Fibroblast of villous mesenchyme (primary cell): ENCODE results near the gene INSIG1. TPM values are rescaled to one million over a fixed set of nuclear protein-coding genes. Genes with fewer than 3 reads are reported as not detected.

Source experiments
- DNase-seq: peaks from one replicate; pipeline ENCODE4 v3.0.0-alpha.2; 2010; ENCODE audit warnings: low read depth
- H3K4me3 ChIP-seq: 2 replicates; pipeline ENCODE4 v1.5.1; 2011; ENCODE audit warnings: low read depth, mild to moderate bottlenecking, low read length
- total RNA-seq: library from RNA; depleted of rRNA; stranded (reverse); fragments of >200 nt; gene quantifications from 2 replicates; pipeline ENCODE4 v1.2.3, GENCODE V29; 2012
- TF ChIP-seq, protein P1 (sequence below): IDR thresholded peaks from 2 replicates; pipeline ENCODE4 v1.5.1; 2012; ENCODE audit warnings: low read depth, mild to moderate bottlenecking, low read length; ENCODE audit not compliant: insufficient read depth

The INSIG1 gene
- total RNA-seq, 1 donor = 389 TPM

DNA sequence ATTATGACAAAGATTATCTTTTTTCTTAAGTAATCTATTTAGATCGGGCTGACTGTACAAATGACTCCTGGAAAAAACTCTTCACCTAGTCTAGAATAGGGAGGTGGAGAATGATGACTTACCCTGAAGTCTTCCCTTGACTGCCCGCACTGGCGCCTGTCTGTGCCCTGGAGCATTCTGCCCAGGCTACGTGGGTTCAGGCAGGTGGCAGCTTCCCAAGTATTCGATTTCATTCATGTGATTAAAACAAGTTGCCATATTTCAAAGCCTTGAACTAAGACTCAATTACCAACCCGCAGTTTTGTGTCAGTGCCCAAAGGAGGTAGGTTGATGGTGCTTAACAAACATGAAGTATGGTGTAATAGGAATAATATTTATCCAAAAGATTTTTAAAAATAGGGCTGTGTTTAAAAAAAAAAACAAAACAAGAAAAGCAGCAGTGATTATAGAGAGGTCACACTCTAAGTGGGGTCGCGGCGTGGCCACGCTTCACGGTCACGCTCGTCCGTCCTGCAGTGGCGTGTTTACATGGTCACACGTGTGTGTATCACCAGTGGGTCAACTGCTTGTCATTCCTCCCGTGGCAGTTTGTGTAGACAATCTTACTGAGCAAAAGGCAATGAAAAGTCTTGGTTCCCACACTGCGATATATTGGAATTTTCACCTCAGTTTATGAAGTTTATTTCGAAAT is 10.8 kb downstream of the INSIG1 start:
- TF ChIP-seq, protein P1, sequence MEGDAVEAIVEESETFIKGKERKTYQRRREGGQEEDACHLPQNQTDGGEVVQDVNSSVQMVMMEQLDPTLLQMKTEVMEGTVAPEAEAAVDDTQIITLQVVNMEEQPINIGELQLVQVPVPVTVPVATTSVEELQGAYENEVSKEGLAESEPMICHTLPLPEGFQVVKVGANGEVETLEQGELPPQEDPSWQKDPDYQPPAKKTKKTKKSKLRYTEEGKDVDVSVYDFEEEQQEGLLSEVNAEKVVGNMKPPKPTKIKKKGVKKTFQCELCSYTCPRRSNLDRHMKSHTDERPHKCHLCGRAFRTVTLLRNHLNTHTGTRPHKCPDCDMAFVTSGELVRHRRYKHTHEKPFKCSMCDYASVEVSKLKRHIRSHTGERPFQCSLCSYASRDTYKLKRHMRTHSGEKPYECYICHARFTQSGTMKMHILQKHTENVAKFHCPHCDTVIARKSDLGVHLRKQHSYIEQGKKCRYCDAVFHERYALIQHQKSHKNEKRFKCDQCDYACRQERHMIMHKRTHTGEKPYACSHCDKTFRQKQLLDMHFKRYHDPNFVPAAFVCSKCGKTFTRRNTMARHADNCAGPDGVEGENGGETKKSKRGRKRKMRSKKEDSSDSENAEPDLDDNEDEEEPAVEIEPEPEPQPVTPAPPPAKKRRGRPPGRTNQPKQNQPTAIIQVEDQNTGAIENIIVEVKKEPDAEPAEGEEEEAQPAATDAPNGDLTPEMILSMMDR = no peak
- H3K4me3 ChIP-seq = no peak overlapping the region
- DNase-seq = no peak

DNA sequence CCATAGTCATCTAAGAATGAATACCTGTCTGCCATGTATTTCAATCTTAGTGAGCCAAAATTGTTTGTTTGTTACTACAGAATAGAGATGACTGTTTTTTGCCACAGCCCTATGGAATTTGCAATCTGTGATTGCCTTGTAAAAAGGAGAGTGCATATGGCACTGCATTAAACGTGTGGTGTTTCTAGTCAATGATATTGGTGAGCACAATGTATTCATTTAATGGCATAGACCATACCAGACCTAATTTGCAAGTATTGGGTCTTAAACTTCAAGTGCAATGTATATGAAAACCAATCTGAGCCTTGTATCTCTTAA is 11.3 kb downstream of the INSIG1 start:
- no peak overlapping the region for H3K4me3 ChIP-seq
- no peak for DNase-seq
- TF ChIP-seq, protein P1 = no peak

DNA sequence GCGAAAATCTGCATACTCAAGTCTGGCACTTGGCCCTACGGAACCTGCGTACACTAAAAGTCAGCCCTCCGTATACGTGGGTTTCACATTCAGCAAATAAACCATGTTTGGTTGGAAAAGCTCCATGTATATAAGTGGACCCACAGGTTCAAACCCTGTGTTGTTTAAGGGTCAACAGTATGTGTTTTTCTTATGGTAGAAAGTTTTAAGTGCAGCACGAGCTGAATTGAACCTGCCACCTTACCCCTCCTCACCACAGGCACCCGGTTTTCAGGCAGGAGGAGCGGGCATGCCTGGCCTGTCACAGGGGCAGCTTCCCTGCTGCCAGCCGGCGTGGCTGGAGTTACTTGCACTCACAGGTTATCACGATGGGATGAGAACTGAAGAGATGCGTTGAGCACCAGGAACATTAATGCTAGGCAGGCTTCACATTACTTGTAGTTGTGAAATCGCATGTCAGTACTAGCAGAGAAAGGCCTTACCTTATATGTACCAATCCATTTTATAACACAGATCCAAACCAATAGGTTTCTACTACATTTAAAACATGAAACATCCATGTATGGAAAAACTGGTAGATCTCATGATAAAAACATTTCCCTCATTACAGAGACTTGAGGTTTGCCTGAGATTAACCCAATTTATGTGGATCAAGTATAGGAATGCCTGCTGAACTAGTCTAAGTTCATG is 12.9 kb downstream of the INSIG1 start:
- no peak for DNase-seq
- no peak overlapping the region for H3K4me3 ChIP-seq
- TF ChIP-seq, protein P1 = no peak

DNA sequence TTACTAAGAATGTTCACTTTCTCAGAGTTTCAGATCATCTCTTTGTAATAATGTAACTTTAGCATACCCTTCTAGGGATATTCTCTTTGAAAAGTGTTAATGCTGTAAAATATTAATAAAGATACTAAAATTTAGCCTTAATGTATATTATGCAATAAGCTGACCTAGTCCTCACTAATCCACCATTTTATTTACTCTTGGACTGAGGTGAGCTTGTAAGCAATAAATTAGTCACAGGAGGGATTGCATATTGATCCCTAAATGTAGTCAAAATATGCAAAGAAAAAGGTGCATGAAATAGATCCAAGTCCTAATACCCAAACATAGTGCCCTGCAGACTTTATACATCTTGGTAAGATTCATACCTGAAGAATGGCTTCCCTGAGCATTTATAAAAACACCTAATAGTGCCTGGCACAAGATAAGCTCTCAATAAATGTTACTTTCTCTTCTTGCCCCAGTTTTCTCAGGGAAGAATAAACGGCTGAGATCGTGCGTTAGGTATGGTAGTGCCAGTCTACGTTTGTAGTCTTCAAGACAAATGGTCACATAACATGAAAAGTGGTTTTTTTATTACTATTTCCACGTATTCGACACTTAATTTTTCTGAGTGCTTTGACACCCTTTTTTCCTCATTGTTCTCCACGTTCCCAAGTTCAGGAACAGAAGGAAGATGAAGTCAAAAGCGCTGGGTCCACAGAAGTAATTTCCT is 14.3 kb downstream of the INSIG1 start:
- DNase-seq = no peak
- TF ChIP-seq, protein P1 = no peak
- no peak overlapping the region for H3K4me3 ChIP-seq

DNA sequence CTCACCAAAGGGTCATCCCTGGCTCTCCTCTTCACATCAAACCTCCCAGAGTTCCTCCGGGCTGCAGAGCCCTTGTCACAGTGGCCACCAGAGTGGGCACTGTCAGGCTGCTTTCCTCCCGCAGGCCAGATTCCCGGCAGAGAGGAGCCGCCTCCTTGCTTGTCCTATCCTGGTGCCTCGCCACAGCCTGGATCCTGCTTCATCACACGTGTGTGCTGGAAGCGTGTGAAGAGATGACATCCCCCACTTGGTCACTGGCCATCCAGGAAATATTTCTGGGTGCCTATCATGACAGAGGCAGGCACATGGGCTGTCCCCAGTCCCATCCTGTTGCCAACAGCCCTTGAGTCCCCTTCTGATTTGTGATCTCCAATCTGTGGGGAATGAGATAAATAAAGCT is 15.0 kb downstream of the INSIG1 start:
- H3K4me3 ChIP-seq = no peak overlapping the region
- no peak for DNase-seq
- TF ChIP-seq, protein P1 = no peak

DNA sequence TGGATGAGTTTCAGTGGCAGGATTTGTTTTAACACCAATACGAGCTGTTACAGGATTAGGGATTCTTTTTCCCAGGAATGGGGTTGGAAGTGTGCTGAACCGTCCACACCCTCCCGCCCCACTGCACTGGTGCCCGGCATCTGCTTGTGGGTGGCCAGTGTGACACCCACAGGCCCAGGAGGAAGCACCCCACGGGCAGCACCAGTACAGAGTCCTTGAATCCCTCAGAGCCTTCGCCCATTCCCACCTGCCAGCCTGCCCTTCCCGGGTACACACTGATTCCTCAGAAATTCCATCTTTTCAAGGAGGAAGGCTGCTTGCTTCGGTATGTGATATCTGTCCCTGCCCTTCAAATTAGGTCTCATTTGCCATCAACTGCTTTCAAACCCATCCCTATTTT is 15.4 kb downstream of the INSIG1 start:
- DNase-seq = no peak
- H3K4me3 ChIP-seq = no peak overlapping the region
- TF ChIP-seq, protein P1 = no peak
